Uterus (tissue), 4 donors: ENCODE measurements around the gene EGFLAM. TPM values are rescaled to one million over a fixed set of nuclear protein-coding genes. Genes with fewer than 3 reads are reported as not detected.

ENCODE experiments used
- DNase-seq, 2 donors: peaks; one replicate each; pipeline ENCODE4 v3.0.0-alpha.2; 2019 to 2020
- H3K27ac ChIP-seq, 2 donors: fragments of 200-600 bp; sonication (generic); 1 replicate in 1 of 2; 2 replicates in 1 of 2; pipeline ENCODE4 v1.5.1; 2016 to 2018
- H3K27me3 ChIP-seq, 2 donors: fragments of 200-600 bp; sonication (generic); one replicate each; pipeline ENCODE4 v1.5.1; 2018 to 2019; ENCODE audit warnings: control low read depth in 1 of 2
- H3K36me3 ChIP-seq, 2 donors: fragments of 200-600 bp; sonication (generic); one replicate each; pipeline ENCODE4 v1.5.1; 2019; ENCODE audit warnings: control low read depth in 1 of 2
- H3K4me1 ChIP-seq, 2 donors: fragments of 200-600 bp; sonication (generic); one replicate each; pipeline ENCODE4 v1.5.1; 2018 to 2019; ENCODE audit warnings: control low read depth in 1 of 2
- H3K4me3 ChIP-seq, 2 donors: fragments of 200-600 bp; sonication (generic); 1 replicate in 1 of 2; 2 replicates in 1 of 2; pipeline ENCODE4 v1.5.1; 2018 to 2019; ENCODE audit warnings: mild to moderate bottlenecking in 1 of 2
- H3K9me3 ChIP-seq, 2 donors: fragments of 200-600 bp; sonication (generic); one replicate each; pipeline ENCODE4 v1.5.1; 2019; ENCODE audit warnings: control low read depth in 1 of 2
- CTCF ChIP-seq, 4 experiments: fragments of 200-600 bp in 2 of 4; fragments of 450-650 bp in 2 of 4; sonication (generic) in 2 of 4; IDR thresholded peaks; one replicate each; pipeline ENCODE4 v1.5.1; 2016 to 2019; ENCODE audit warnings: antibody characterized with exemption in 4 of 4, mild to moderate bottlenecking in 2 of 4, moderate library complexity in 1 of 4
- POLR2A ChIP-seq, 2 donors: fragments of 450-650 bp; IDR thresholded peaks; one replicate each; pipeline ENCODE4 v1.6.1; 2016; ENCODE audit warnings: antibody characterized with exemption in 2 of 2, mild to moderate bottlenecking in 1 of 2, moderate library complexity in 1 of 2
- intact Hi-C: fragments of 100-400 bp; cut with DNase I; formaldehyde crosslinking; loops from one replicate; pipeline ENCODE4 v1.15.1; 2023; ENCODE audit warnings: low total_unique reads
- total RNA-seq, 4 donors: library from RNA; depleted of rRNA in 3 of 4; stranded (reverse); fragments of >200 nt in 3 of 4; gene quantifications; one replicate each; pipeline versions ENCODE4 v1.1.0 to v1.2.4, GENCODE V29; 2014 to 2023
- donor health status: DM: yes; HTN: yes; CAD: no.

Gene EGFLAM
- total RNA-seq, 4 donors from 2014 or later, result 0.26 to 16.8 (median 3.6) TPM

DNA sequence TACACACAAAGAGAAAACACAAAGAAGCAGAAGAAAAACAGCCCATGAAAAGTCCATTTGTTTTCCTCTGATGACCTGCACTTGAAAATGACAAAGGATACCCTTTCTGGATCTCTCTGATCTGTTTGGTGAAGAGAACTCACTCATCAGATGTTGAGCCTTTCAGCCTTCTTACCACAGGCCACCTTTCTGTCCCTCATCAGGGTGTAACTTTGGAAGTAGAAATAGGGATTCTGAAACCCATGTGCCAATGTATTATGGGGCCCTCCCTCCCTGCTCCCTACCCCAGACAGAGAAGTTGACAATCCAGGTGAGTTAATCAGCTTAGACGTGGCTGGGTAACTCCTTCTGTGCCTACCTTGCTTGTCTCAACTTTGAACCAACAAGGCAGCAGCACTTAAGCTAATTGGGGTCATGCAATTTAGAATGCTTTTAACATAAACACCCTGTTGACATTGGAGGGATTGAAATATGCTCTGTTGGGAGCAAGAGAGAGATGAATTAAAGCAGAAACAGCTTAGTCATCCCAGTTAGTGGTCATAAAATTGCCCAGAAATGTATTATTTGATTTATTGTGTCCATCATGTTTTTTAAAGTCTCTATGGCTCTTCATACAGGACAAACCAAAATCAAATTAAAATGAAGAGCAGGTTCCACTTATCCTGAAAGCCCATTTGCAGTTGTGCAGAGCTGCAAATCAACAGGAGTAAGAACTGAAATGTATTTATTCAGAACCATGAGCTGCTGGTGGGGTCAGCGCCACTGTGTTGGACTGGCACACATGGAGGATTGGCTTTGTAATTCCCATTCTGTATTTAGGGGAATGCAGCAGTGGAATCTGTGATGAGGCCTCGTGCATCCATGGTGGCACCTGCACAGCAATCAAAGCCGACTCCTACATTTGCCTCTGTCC lies 166.0 kb downstream of the EGFLAM start:
- DNase-seq, result no peak
- H3K36me3 ChIP-seq, result no peaks in the 10 kb centered on the region
- intact Hi-C loops, result no loop called here
- H3K9me3 ChIP-seq, result no peaks in the 10 kb centered on the region
- H3K4me3 ChIP-seq, result no peak overlapping the region
- no peaks in the 10 kb centered on the region for H3K27me3 ChIP-seq
- no peak overlapping the region for H3K27ac ChIP-seq
- no peak for TF ChIP-seq POLR2A (IDR thresholded peaks at IDR 0.05)
- no peaks in the 10 kb centered on the region for H3K4me1 ChIP-seq

GRCh38 chr5:38426490-38426889 lies 168.1 kb downstream of the EGFLAM start:
- no peak overlapping the region for H3K27ac ChIP-seq
- H3K4me3 ChIP-seq, result no peak overlapping the region
- no peak for DNase-seq
- H3K36me3 ChIP-seq, result no peaks in the 10 kb centered on the region
- H3K9me3 ChIP-seq, result no peaks in the 10 kb centered on the region
- no peaks in the 10 kb centered on the region for H3K4me1 ChIP-seq
- H3K27me3 ChIP-seq, result no peaks in the 10 kb centered on the region
- TF ChIP-seq CTCF (IDR thresholded peaks at IDR 0.05) (no peak), POLR2A (IDR thresholded peaks at IDR 0.05) (no peak)
- intact Hi-C loops, result no loop called here

DNA sequence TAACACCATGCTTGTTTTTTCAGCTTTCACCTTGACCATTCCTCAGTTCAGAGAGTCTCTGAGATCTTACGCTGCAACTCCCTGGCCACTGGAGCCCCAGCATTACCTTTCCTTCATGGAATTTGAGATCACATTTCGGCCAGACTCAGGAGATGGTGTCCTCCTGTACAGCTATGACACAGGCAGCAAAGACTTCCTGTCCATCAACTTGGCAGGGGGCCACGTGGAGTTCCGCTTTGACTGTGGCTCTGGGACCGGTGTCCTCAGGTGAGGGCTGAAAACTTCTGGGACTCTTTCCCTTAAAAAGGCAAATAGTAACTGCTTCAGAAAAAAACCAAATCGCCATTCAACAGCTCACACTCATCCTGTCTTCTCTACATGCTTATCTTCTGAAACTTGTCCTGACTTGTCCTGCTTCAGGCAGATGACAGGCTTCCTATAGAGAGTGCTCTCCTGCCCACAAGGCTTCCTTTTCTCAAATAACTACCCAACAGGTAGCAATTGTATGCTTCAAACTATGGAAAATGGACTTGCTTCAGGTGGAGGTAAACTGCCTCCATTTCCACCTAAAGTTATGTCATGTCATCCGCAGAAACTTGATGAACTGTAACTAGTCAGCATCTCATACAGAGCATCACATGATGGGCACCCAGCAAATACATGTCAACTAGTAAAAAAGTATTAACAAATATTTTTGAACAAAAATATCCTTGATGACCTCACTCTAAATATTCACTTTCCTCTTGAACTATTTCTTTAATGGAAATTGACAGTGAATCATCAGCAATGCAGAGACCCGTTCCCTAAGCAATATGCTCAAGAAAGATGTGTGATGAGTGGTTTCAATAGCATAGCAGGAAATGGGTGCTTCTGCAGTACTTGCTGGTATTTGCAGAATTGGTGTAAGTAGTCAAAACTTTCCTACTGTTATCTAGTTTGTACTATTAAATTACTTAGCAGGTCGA lies 168.9 kb downstream of the EGFLAM start:
- no peak for DNase-seq
- Histone ChIP-seq H3K4me1 (no peaks in the 10 kb centered on the region), H3K4me3 (no peak overlapping the region), H3K27me3 (no peaks in the 10 kb centered on the region), H3K36me3 (no peaks in the 10 kb centered on the region), H3K27ac (no peak overlapping the region), H3K9me3 (no peaks in the 10 kb centered on the region)
- TF ChIP-seq CTCF (IDR thresholded peaks at IDR 0.05), result no peak
- no peak for TF ChIP-seq POLR2A (IDR thresholded peaks at IDR 0.05)
- intact Hi-C loops, result no loop called here

- no peaks in the 10 kb centered on the region for H3K27me3 ChIP-seq
- no peak for DNase-seq
- no peaks in the 10 kb centered on the region for H3K36me3 ChIP-seq
- H3K4me1 ChIP-seq, result peaks cover 0 to 4% of the 10 kb centered on the region in 2 donors
- TF ChIP-seq POLR2A (IDR thresholded peaks at IDR 0.05) (no peak), CTCF (IDR thresholded peaks at IDR 0.05) (no peak)
- intact Hi-C loops, result loop anchor here (10.0 kb wide), 1 partner anchor 373 kb away; no protein-coding TSS in a partner anchor
- no peak overlapping the region for H3K4me3 ChIP-seq
- H3K27ac ChIP-seq, result no peak overlapping the region
- H3K9me3 ChIP-seq, result no peaks in the 10 kb centered on the region
Measured at GRCh38 chr5:38431242-38431853, 173.0 kb downstream of the EGFLAM start.

GRCh38 chr5:38433160-38433861 lies 175.0 kb downstream of the EGFLAM start:
- intact Hi-C loops, result loop anchor here (10.0 kb wide), 1 partner anchor 371 kb away; no protein-coding TSS in a partner anchor
- no peaks in the 10 kb centered on the region for H3K9me3 ChIP-seq
- TF ChIP-seq CTCF (IDR thresholded peaks at IDR 0.05) (no peak), POLR2A (IDR thresholded peaks at IDR 0.05) (no peak)
- H3K4me1 ChIP-seq, result peaks cover 0 to 4% of the 10 kb centered on the region in 2 donors
- DNase-seq, result peak; percentile 24 to 40
- no peaks in the 10 kb centered on the region for H3K36me3 ChIP-seq
- peak overlapping the region; percentile 6 to 27 for H3K27ac ChIP-seq
- no peak overlapping the region for H3K4me3 ChIP-seq
- no peaks in the 10 kb centered on the region for H3K27me3 ChIP-seq
